PFSK-1 (cell line): ENCODE results near the gene TRAPPC2.

ENCODE experiments used
- POLR2AphosphoS5 ChIP-seq: IDR thresholded peaks from 2 replicates; pipeline ENCODE4 v1.6.1; 2012; ENCODE audit warnings: low read depth, mild to moderate bottlenecking, control low read depth, low read length, moderate library complexity
- REST ChIP-seq, 2 experiments: IDR thresholded peaks; 2 replicates each; pipeline versions ENCODE4 v1.6.1 to v1.8.0; 2011 to 2012; ENCODE audit warnings: low read depth in 2 of 2, low read length in 2 of 2, control low read depth in 1 of 2, inconsistent platforms in 1 of 2, mild to moderate bottlenecking in 1 of 2, moderate library complexity in 1 of 2; ENCODE audit not compliant: insufficient read depth in 1 of 2
- SIN3A ChIP-seq: IDR thresholded peaks from 2 replicates; pipeline ENCODE4 v1.6.1; 2012; ENCODE audit warnings: mild to moderate bottlenecking, low read length, moderate library complexity, borderline replicate concordance; ENCODE audit not compliant: insufficient read depth
- TAF1 ChIP-seq: IDR thresholded peaks from 2 replicates; pipeline ENCODE4 v1.6.1; 2012; ENCODE audit warnings: low read length, control low read depth, borderline replicate concordance; ENCODE audit not compliant: insufficient read depth

- TF ChIP-seq SIN3A, result no peak
- TF ChIP-seq POLR2AphosphoS5, result no peak
- TF ChIP-seq TAF1, result no peak
- no peak for TF ChIP-seq REST (IDR thresholded peaks at IDR 0.05; ENCODE audit: insufficient read depth in 1 of 2, low read depth in 2 of 2, low read length in 2 of 2)
Observed at GRCh38 chrX:13669246-13669737, 65.1 kb downstream of the TRAPPC2 start.
